Measurements from ENCODE around the gene CHMP2B.

The CHMP2B gene

GRCh38 chr3:87227104-87227834 lies at the start of gene CHMP2B:
TSS of gene CHMP2B (plus strand) at chr3:87227309. CDS start at chr3:87227523, 214 bp downstream.
- peak; percentile 64 to 97 (median 86) for DNase-seq

- DNase-seq = no peak
These were observed 47.5 kb upstream of the CHMP2B start for GRCh38 chr3:87179642-87180041.

GRCh38 chr3:87181551-87181950 lies 45.6 kb upstream of the CHMP2B start:
- DNase-seq = no peak

GRCh38 chr3:87182023-87182422 lies 45.1 kb upstream of the CHMP2B start:
- DNase-seq = no peak

GRCh38 chr3:87186608-87187159 lies 40.4 kb upstream of the CHMP2B start:
- no peak for DNase-seq

- DNase-seq = no peak
These were observed 35.9 kb upstream of the CHMP2B start for GRCh38 chr3:87191175-87191574.

GRCh38 chr3:87191641-87192040 lies 35.5 kb upstream of the CHMP2B start:
- DNase-seq = no peak

GRCh38 chr3:87196879-87197278 lies 30.2 kb upstream of the CHMP2B start:
- DNase-seq = no peak

- no peak for DNase-seq
These were observed 29.6 kb upstream of the CHMP2B start for GRCh38 chr3:87197531-87197930.

GRCh38 chr3:87198774-87199173 lies 28.3 kb upstream of the CHMP2B start:
- no peak for DNase-seq

- no peak for DNase-seq
These were observed 27.5 kb upstream of the CHMP2B start for GRCh38 chr3:87199628-87200027.

- no peak for DNase-seq
These were observed 27.0 kb upstream of the CHMP2B start for GRCh38 chr3:87200060-87200647.

- no peak for DNase-seq
These were observed 25.4 kb upstream of the CHMP2B start for GRCh38 chr3:87201727-87202126.

GRCh38 chr3:87203809-87204208 lies 23.3 kb upstream of the CHMP2B start:
- DNase-seq = no peak

- DNase-seq = no peak
These were observed 21.0 kb upstream of the CHMP2B start for GRCh38 chr3:87206070-87206469.

GRCh38 chr3:87206635-87207034 lies 20.5 kb upstream of the CHMP2B start:
- no peak for DNase-seq

GRCh38 chr3:87207460-87207859 lies 19.6 kb upstream of the CHMP2B start:
- no peak for DNase-seq

GRCh38 chr3:87209111-87209510 lies 18.0 kb upstream of the CHMP2B start:
- no peak for DNase-seq

- DNase-seq = no peak
These were observed 8.5 kb upstream of the CHMP2B start for GRCh38 chr3:87218560-87218959.

- DNase-seq = no peak
These were observed 7.5 kb upstream of the CHMP2B start for GRCh38 chr3:87219611-87220010.

- peak in 17 of 56 donors; percentile 0 to 32 (median 7) for DNase-seq
These were observed 1.4 kb upstream of the CHMP2B start for GRCh38 chr3:87225659-87226058.

- DNase-seq = peak in 2 of 56 donors; percentile 25 to 42
These were observed 681 bp downstream of the CHMP2B start for GRCh38 chr3:87227835-87228144.

GRCh38 chr3:87228316-87228715 lies 1.2 kb downstream of the CHMP2B start:
- DNase-seq = no peak

Data from amygdala (tissue), 56 donors.